ENCODE measurements around the gene NUTM1. TPM values are rescaled to one million over a fixed set of nuclear protein-coding genes. Genes with fewer than 3 reads are reported as not detected.

The NUTM1 gene
- total RNA-seq, 1 experiment from 2014 or later, result 0.46 TPM

DNA sequence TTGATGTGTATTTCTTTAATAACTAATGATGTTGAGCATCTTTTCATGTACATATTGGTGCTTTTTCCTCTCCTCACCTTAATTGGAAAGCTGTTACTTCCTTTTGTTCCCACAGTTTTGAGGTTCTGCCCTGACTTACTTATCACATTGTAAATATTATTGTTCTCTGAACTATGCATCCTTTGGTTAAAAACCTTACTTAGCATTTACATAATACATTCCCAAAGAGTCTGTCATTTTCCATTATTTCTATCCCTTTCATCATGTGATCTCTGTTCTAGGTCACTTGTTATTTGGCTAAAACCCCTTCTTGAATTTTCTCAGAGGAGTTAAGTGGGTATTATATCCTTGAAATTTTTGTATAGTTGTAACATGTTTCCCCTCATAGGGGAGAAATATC lies 38.5 kb upstream of the NUTM1 start:
- Mint-ChIP-seq H3K4me1 (no peaks in the 10 kb centered on the region), H3K4me3 (no peak overlapping the region), H3K27ac (no peak overlapping the region), H3K27me3 (ENCODE audit: low read depth) (no peaks in the 10 kb centered on the region), H3K36me3 (no peaks in the 10 kb centered on the region), H3K9me3 (peaks cover 6% of the 10 kb centered on the region; the same call in 1 of the 2 replicates)
- POLR2A ChIA-PET, result no interaction called here
- no peak for ATAC-seq
- TF ChIP-seq EMX1 (CRISPR knock-in tag; IDR thresholded peaks at IDR 0.05) (no peak), NFE2L1 (CRISPR knock-in tag; IDR thresholded peaks at IDR 0.05) (no peak), ERG (CRISPR knock-in tag; IDR thresholded peaks at IDR 0.05) (no peak), NR3C1 (CRISPR knock-in tag; conservative IDR thresholded peaks at IDR 0.05; ENCODE audit: low read depth) (no peak), SP1 (CRISPR knock-in tag; conservative IDR thresholded peaks at IDR 0.05) (no peak), TCF7 (CRISPR knock-in tag; IDR thresholded peaks at IDR 0.05; ENCODE audit: low read depth) (no peak), AR (CRISPR knock-in tag; IDR thresholded peaks at IDR 0.05) (no peak), ZNF232 (CRISPR knock-in tag; IDR thresholded peaks at IDR 0.05) (no peak), ZNF396 (CRISPR knock-in tag; IDR thresholded peaks at IDR 0.05; ENCODE audit: borderline replicate concordance) (no peak), ZNF219 (CRISPR knock-in tag; IDR thresholded peaks at IDR 0.05; ENCODE audit: borderline replicate concordance) (no peak), JUN (CRISPR knock-in tag; IDR thresholded peaks at IDR 0.05) (no peak), ATF2 (CRISPR knock-in tag; IDR thresholded peaks at IDR 0.05; ENCODE audit: borderline replicate concordance, low read depth) (no peak), ESRRA (CRISPR knock-in tag; IDR thresholded peaks at IDR 0.05; ENCODE audit: borderline replicate concordance) (no peak), NFATC4 (CRISPR knock-in tag; IDR thresholded peaks at IDR 0.05) (no peak), ETV6 (CRISPR knock-in tag; IDR thresholded peaks at IDR 0.05) (no peak), SMAD4 (CRISPR knock-in tag; IDR thresholded peaks at IDR 0.05) (no peak), IRF2 (CRISPR knock-in tag; IDR thresholded peaks at IDR 0.05; ENCODE audit: borderline replicate concordance, low read depth) (no peak)
- TF ChIP-seq, protein P1, sequence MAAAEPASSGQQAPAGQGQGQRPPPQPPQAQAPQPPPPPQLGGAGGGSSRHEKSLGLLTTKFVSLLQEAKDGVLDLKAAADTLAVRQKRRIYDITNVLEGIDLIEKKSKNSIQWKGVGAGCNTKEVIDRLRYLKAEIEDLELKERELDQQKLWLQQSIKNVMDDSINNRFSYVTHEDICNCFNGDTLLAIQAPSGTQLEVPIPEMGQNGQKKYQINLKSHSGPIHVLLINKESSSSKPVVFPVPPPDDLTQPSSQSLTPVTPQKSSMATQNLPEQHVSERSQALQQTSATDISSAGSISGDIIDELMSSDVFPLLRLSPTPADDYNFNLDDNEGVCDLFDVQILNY (CRISPR knock-in tag; IDR thresholded peaks at IDR 0.05), result no peak
- TF ChIP-seq, protein P2, sequence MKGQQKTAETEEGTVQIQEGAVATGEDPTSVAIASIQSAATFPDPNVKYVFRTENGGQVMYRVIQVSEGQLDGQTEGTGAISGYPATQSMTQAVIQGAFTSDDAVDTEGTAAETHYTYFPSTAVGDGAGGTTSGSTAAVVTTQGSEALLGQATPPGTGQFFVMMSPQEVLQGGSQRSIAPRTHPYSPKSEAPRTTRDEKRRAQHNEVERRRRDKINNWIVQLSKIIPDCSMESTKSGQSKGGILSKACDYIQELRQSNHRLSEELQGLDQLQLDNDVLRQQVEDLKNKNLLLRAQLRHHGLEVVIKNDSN (CRISPR knock-in tag; IDR thresholded peaks at IDR 0.05), result no peak
- TF ChIP-seq, protein P3, sequence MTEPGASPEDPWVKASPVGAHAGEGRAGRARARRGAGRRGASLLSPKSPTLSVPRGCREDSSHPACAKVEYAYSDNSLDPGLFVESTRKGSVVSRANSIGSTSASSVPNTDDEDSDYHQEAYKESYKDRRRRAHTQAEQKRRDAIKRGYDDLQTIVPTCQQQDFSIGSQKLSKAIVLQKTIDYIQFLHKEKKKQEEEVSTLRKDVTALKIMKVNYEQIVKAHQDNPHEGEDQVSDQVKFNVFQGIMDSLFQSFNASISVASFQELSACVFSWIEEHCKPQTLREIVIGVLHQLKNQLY (CRISPR knock-in tag; IDR thresholded peaks at IDR 0.05), result no peak
- DNase-seq (ENCODE audit: low spot score), result no peak
- CTCF ChIA-PET, result no interaction called here

GRCh38 chr15:34311563-34311962 lies 31.6 kb upstream of the NUTM1 start:
- Mint-ChIP-seq H3K27me3 (ENCODE audit: low read depth) (no peaks in the 10 kb centered on the region), H3K27ac (no peak overlapping the region), H3K9me3 (no peaks in the 10 kb centered on the region), H3K36me3 (no peaks in the 10 kb centered on the region), H3K4me3 (no peak overlapping the region), H3K4me1 (no peaks in the 10 kb centered on the region; the same call in 1 of the 2 replicates)
- CTCF ChIA-PET, result no interaction called here
- ATAC-seq, result no peak
- DNase-seq (ENCODE audit: low spot score), result no peak
- POLR2A ChIA-PET, result no interaction called here
- no peak for TF ChIP-seq NR2C2 (CRISPR knock-in tag; IDR thresholded peaks at IDR 0.05)
- TF ChIP-seq PRRX2 (CRISPR knock-in tag; IDR thresholded peaks at IDR 0.05), result no peak
- TF ChIP-seq ZNF138 (CRISPR knock-in tag; conservative IDR thresholded peaks at IDR 0.05), result no peak
- no peak for TF ChIP-seq NFE2L1 (CRISPR knock-in tag; IDR thresholded peaks at IDR 0.05)
- TF ChIP-seq, protein P4, sequence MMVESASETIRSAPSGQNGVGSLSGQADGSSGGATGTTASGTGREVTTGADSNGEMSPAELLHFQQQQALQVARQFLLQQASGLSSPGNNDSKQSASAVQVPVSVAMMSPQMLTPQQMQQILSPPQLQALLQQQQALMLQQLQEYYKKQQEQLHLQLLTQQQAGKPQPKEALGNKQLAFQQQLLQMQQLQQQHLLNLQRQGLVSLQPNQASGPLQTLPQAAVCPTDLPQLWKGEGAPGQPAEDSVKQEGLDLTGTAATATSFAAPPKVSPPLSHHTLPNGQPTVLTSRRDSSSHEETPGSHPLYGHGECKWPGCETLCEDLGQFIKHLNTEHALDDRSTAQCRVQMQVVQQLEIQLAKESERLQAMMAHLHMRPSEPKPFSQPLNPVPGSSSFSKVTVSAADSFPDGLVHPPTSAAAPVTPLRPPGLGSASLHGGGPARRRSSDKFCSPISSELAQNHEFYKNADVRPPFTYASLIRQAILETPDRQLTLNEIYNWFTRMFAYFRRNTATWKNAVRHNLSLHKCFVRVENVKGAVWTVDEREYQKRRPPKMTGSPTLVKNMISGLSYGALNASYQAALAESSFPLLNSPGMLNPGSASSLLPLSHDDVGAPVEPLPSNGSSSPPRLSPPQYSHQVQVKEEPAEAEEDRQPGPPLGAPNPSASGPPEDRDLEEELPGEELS (CRISPR knock-in tag; IDR thresholded peaks at IDR 0.05), result no peak
- TF ChIP-seq TP53 (CRISPR knock-in tag; IDR thresholded peaks at IDR 0.05), result no peak
- TF ChIP-seq ZNF219 (CRISPR knock-in tag; IDR thresholded peaks at IDR 0.05; ENCODE audit: borderline replicate concordance), result no peak
- no peak for TF ChIP-seq ZNF263 (CRISPR knock-in tag; IDR thresholded peaks at IDR 0.05; ENCODE audit: low read depth)
- TF ChIP-seq RELA (CRISPR knock-in tag; IDR thresholded peaks at IDR 0.05; ENCODE audit: borderline replicate concordance), result no peak
- TF ChIP-seq IRF1 (CRISPR knock-in tag; IDR thresholded peaks at IDR 0.05), result no peak
